Chondrocyte (in vitro differentiated cells): ENCODE measurements around the gene FRS2. TPM values are rescaled to one million over a fixed set of nuclear protein-coding genes. Genes with fewer than 3 reads are reported as not detected.

Experiments used
- DNase-seq: peaks from one replicate; pipeline ENCODE4 v3.0.0; 2021; ENCODE audit warnings: mixed read lengths, low spot score
- H3K27ac Mint-ChIP-seq: one replicate; pipeline ENCODE4 v1.8.0; 2021; ENCODE audit warnings: mild to moderate bottlenecking, moderate library complexity, mixed read lengths; ENCODE audit not compliant: unreplicated experiment
- H3K27me3 Mint-ChIP-seq: 2 replicates; pipeline ENCODE4 v1.8.0; 2021; ENCODE audit warnings: low read depth, mixed read lengths
- H3K36me3 Mint-ChIP-seq: 2 replicates; pipeline ENCODE4 v1.8.0; 2021; ENCODE audit warnings: low read depth, mixed read lengths
- H3K4me1 Mint-ChIP-seq: 2 replicates; pipeline ENCODE4 v1.8.0; 2021; ENCODE audit warnings: low read depth, mild to moderate bottlenecking, mixed read lengths
- H3K4me3 Mint-ChIP-seq: one replicate; pipeline ENCODE4 v1.8.0; 2021; ENCODE audit warnings: mild to moderate bottlenecking, moderate library complexity, mixed read lengths; ENCODE audit not compliant: unreplicated experiment
- H3K9me3 Mint-ChIP-seq: 2 replicates; pipeline ENCODE4 v1.8.0; 2021; ENCODE audit warnings: low read depth, mixed read lengths
- total RNA-seq: library from RNA; stranded (reverse); gene quantifications from 3 replicates; pipeline ENCODE4 v1.2.1, GENCODE V29; 2021
- TF ChIP-seq, protein P1 (sequence below): fragments of 200-600 bp; sonication (generic); IDR thresholded peaks from 2 replicates; pipeline ENCODE4 v1.5.0; 2021; ENCODE audit warnings: antibody characterized with exemption, mild to moderate bottlenecking, moderate library complexity

FRS2 gene
- total RNA-seq, 1 donor from 2014 or later, result 46.9 TPM

DNA sequence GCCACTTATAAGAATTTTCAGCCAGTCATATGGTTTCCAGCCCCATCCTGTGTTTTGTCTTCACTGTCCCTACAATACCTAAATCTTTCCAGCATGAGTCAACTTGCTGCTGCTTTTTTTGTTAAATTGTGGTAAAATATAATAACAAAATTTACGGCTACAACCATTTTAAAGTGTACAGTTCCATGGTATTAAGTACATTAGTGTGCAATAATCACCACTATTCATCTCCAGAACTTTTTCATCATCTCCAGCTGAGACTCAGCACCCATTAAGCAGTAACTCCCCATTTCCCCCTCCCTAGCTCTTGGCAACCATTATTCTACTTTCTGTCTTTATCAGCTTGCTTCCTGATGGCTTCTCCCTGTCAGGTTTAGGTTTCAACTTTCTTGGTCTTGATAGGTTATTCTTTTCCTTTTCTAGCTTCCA is 39.1 kb downstream of the FRS2 start:
- peak overlapping the region; percentile 91 for H3K27ac Mint-ChIP-seq
- no peak overlapping the region for H3K4me3 Mint-ChIP-seq
- no peaks in the 10 kb centered on the region for H3K36me3 Mint-ChIP-seq
- no peak for DNase-seq
- no peaks in the 10 kb centered on the region for H3K27me3 Mint-ChIP-seq
- H3K4me1 Mint-ChIP-seq, result peaks cover 87% of the 10 kb centered on the region
- H3K9me3 Mint-ChIP-seq, result no peaks in the 10 kb centered on the region
- TF ChIP-seq, protein P1, sequence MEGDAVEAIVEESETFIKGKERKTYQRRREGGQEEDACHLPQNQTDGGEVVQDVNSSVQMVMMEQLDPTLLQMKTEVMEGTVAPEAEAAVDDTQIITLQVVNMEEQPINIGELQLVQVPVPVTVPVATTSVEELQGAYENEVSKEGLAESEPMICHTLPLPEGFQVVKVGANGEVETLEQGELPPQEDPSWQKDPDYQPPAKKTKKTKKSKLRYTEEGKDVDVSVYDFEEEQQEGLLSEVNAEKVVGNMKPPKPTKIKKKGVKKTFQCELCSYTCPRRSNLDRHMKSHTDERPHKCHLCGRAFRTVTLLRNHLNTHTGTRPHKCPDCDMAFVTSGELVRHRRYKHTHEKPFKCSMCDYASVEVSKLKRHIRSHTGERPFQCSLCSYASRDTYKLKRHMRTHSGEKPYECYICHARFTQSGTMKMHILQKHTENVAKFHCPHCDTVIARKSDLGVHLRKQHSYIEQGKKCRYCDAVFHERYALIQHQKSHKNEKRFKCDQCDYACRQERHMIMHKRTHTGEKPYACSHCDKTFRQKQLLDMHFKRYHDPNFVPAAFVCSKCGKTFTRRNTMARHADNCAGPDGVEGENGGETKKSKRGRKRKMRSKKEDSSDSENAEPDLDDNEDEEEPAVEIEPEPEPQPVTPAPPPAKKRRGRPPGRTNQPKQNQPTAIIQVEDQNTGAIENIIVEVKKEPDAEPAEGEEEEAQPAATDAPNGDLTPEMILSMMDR, result no peak

DNA sequence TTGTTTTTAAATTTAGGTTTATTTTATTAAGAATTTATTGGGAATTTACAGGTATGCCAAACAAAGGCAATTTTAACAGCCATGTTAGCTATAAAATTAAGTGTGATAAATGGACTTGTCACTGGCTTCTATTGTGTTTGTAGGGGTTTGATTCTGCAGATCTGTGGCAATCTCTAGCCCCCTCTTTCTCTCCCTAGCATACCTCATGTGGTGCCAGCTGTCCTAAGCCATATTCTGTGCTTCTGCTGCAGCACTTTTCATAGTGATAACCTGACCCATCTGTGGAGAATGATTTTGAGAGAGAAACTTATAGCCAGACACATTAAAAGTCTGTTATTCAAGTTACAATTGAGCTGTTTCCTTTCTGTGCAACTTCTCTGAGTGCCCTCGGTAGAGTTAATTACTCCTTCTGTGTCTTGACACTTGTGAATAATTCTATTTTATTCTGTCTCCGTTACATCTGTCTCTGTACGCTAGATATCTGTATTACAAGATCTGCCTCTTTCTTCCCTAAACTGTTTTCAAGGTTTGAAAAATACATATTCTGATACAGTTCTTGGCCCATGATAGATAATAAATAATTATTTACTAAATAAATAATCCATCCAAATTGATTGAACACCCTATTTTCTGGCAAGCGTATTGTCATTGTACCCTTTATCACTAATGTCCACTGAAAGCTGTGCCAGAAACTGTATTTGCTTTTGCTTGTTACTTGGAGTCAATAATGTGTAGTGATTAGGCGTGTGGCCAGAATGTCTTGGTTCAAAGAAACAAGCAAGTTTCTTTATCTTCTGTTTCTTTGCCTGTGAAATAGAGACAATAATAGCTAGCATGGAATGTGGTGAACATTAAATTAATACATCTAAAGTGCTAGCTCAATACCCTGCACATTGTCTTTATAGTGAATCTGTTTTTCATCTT is 40.0 kb downstream of the FRS2 start:
- Mint-ChIP-seq H3K4me3 (no peak overlapping the region), H3K27ac (peak overlapping the region; percentile 73), H3K27me3 (no peaks in the 10 kb centered on the region), H3K4me1 (peaks cover 95% of the 10 kb centered on the region), H3K36me3 (no peaks in the 10 kb centered on the region), H3K9me3 (no peaks in the 10 kb centered on the region)
- TF ChIP-seq, protein P1, result no peak
- no peak for DNase-seq

GRCh38 chr12:69511016-69511415 is 40.8 kb downstream of the FRS2 start:
- Mint-ChIP-seq H3K27me3 (no peaks in the 10 kb centered on the region), H3K4me1 (peaks cover 96% of the 10 kb centered on the region), H3K9me3 (no peaks in the 10 kb centered on the region), H3K4me3 (no peak overlapping the region), H3K36me3 (no peaks in the 10 kb centered on the region), H3K27ac (no peak overlapping the region)
- no peak for DNase-seq
- TF ChIP-seq, protein P1, result no peak

- Mint-ChIP-seq H3K27me3 (no peaks in the 10 kb centered on the region), H3K4me3 (no peak overlapping the region), H3K36me3 (no peaks in the 10 kb centered on the region), H3K27ac (peak overlapping the region; percentile 62), H3K4me1 (peaks cover 94% of the 10 kb centered on the region), H3K9me3 (no peaks in the 10 kb centered on the region)
- no peak for DNase-seq
- TF ChIP-seq, protein P1, result no peak
Measured at GRCh38 chr12:69511469-69512267, 41.5 kb downstream of the FRS2 start.

GRCh38 chr12:69512820-69513219 is 42.6 kb downstream of the FRS2 start:
- TF ChIP-seq, protein P1, result no peak
- H3K9me3 Mint-ChIP-seq, result no peaks in the 10 kb centered on the region
- H3K27ac Mint-ChIP-seq, result peak overlapping the region; percentile 62
- H3K4me3 Mint-ChIP-seq, result no peak overlapping the region
- no peak for DNase-seq
- H3K36me3 Mint-ChIP-seq, result no peaks in the 10 kb centered on the region
- H3K4me1 Mint-ChIP-seq, result peaks cover 86% of the 10 kb centered on the region
- no peaks in the 10 kb centered on the region for H3K27me3 Mint-ChIP-seq
